GM23338 (cell line): Measurements from ENCODE around the gene CEP192. TPM values are rescaled to one million over a fixed set of nuclear protein-coding genes. Genes with fewer than 3 reads are reported as not detected.

Experiments used
- ATAC-seq: fragments of 200-7000 bp; cut with Tn5 transposase; 3 replicates; pipeline ENCODE4 v1.9.1; 2020
- DNase-seq: peaks from one replicate; pipeline ENCODE4 v3.0.0-alpha.2; 2015; ENCODE audit warnings: low spot score
- H2AFZ ChIP-seq: fragments of 200-600 bp; sonication (generic); 2 replicates; pipeline ENCODE4 v1.8.0; 2016; ENCODE audit warnings: antibody characterized with exemption, mild to moderate bottlenecking, moderate library complexity
- H3F3A ChIP-seq: fragments of 200-600 bp; sonication (generic); replicated peaks from 2 replicates; pipeline ENCODE4 v1.8.0; 2017; ENCODE audit warnings: antibody characterized with exemption, mixed run types, low read depth
- H3K27ac ChIP-seq: fragments of 200-600 bp; sonication (generic); 2 replicates; pipeline ENCODE4 v1.6.1; 2016; ENCODE audit warnings: low read depth
- H3K27me3 ChIP-seq: fragments of 200-600 bp; sonication (generic); 2 replicates; pipeline ENCODE4 v1.8.0; 2016; ENCODE audit warnings: mild to moderate bottlenecking, mixed run types, moderate library complexity; ENCODE audit not compliant: insufficient read depth
- H3K36me3 ChIP-seq: fragments of 200-600 bp; sonication (generic); 2 replicates; pipeline ENCODE4 v1.8.0; 2016; ENCODE audit warnings: mild to moderate bottlenecking; ENCODE audit not compliant: insufficient read depth
- H3K4me1 ChIP-seq: fragments of 200-600 bp; sonication (generic); 2 replicates; pipeline ENCODE4 v1.8.0; 2016; ENCODE audit warnings: mild to moderate bottlenecking, moderate library complexity; ENCODE audit not compliant: insufficient read depth
- H3K4me2 ChIP-seq: fragments of 200-600 bp; sonication (generic); 2 replicates; pipeline ENCODE4 v1.7.1; 2017; ENCODE audit warnings: mixed run types
- H3K4me3 ChIP-seq: fragments of 200-600 bp; sonication (generic); 2 replicates; pipeline ENCODE4 v1.6.1; 2016; ENCODE audit warnings: mixed run types
- H3K79me2 ChIP-seq: fragments of 200-600 bp; sonication (generic); replicated peaks from 2 replicates; pipeline ENCODE4 v1.8.0; 2017; ENCODE audit warnings: mild to moderate bottlenecking; ENCODE audit not compliant: insufficient read depth
- H3K9me2 ChIP-seq: fragments of 200-600 bp; sonication (generic); 2 replicates; pipeline ENCODE4 v1.8.0; 2017; ENCODE audit not compliant: insufficient read depth
- H4K20me1 ChIP-seq: fragments of 200-600 bp; sonication (generic); replicated peaks from 2 replicates; pipeline ENCODE4 v1.8.0; 2017; ENCODE audit warnings: mild to moderate bottlenecking; ENCODE audit not compliant: insufficient read depth
- H3K27ac Mint-ChIP-seq: 2 replicates; pipeline ENCODE4 v1.8.0; 2020; ENCODE audit warnings: inconsistent platforms, mild to moderate bottlenecking, moderate library complexity, mixed read lengths
- H3K27me3 Mint-ChIP-seq: 3 replicates; pipeline ENCODE4 v1.8.0; 2022; ENCODE audit warnings: low read depth, mild to moderate bottlenecking, moderate library complexity, mixed read lengths, inconsistent platforms; ENCODE audit not compliant: insufficient read depth, poor library complexity
- H3K36me3 Mint-ChIP-seq: 3 replicates; pipeline ENCODE4 v1.8.0; 2021; ENCODE audit warnings: low read depth, mild to moderate bottlenecking, inconsistent platforms, moderate library complexity, mixed read lengths
- H3K4me1 Mint-ChIP-seq: 3 replicates; pipeline ENCODE4 v1.8.0; 2020; ENCODE audit warnings: mild to moderate bottlenecking, inconsistent platforms, mixed read lengths
- H3K4me3 Mint-ChIP-seq: 3 replicates; pipeline ENCODE4 v1.8.0; 2021; ENCODE audit warnings: moderate library complexity, mild to moderate bottlenecking, inconsistent platforms, mixed read lengths
- H3K9me3 Mint-ChIP-seq: 3 replicates; pipeline ENCODE4 v1.8.0; 2020; ENCODE audit warnings: moderate library complexity, mild to moderate bottlenecking, inconsistent platforms, mixed read lengths
- CREB1 ChIP-seq: fragments of 250-450 bp; sonication (Bioruptor Pico); IDR thresholded peaks from 2 replicates; pipeline ENCODE4 v1.5.0; 2020; ENCODE audit warnings: low read depth, mild to moderate bottlenecking, moderate library complexity
- CTCF ChIP-seq, 2 experiments: fragments of 200-600 bp in 1 of 2; sonication (generic) in 1 of 2; conservative IDR thresholded peaks; 2 replicates each; pipeline versions ENCODE4 v1.5.1 to v1.6.1; 2016 to 2017; ENCODE audit warnings: antibody characterized with exemption in 2 of 2, low read depth in 2 of 2, mild to moderate bottlenecking in 2 of 2, moderate library complexity in 1 of 2
- ETS1 ChIP-seq: IDR thresholded peaks from 2 replicates; pipeline ENCODE4 v1.6.1; 2016; ENCODE audit warnings: antibody characterized with exemption
- EZH2 ChIP-seq: fragments of 200-600 bp; sonication (generic); IDR thresholded peaks from one replicate; pipeline ENCODE4 v1.8.0; 2017; ENCODE audit warnings: antibody characterized with exemption, mild to moderate bottlenecking, low read depth; ENCODE audit not compliant: unreplicated experiment
- EZH2phosphoT487 ChIP-seq: fragments of 200-600 bp; sonication (generic); IDR thresholded peaks from one replicate; pipeline ENCODE4 v1.8.1; 2018; ENCODE audit warnings: antibody characterized with exemption; ENCODE audit not compliant: unreplicated experiment
- JUNB ChIP-seq: IDR thresholded peaks from one replicate; pipeline ENCODE4 v1.6.1; 2016; ENCODE audit warnings: antibody characterized with exemption; ENCODE audit not compliant: unreplicated experiment
- NANOG ChIP-seq: IDR thresholded peaks from 2 replicates; pipeline ENCODE4 v1.6.1; 2016; ENCODE audit warnings: antibody characterized with exemption, borderline replicate concordance
- STAT1 ChIP-seq: IDR thresholded peaks from one replicate; pipeline ENCODE4 v1.6.1; 2016; ENCODE audit warnings: antibody characterized with exemption; ENCODE audit not compliant: unreplicated experiment
- ZNF331 ChIP-seq: fragments of 250-450 bp; sonication (Bioruptor Pico); IDR thresholded peaks from 2 replicates; pipeline ENCODE4 v1.5.0; 2020; ENCODE audit warnings: low read depth, mild to moderate bottlenecking, moderate library complexity
- polyA plus RNA-seq: library from polyadenylated mRNA; unstranded; fragments of >200 nt; fragmentation: Nextera tagmentation; extraction: Ambion mirVana; gene quantifications from 2 replicates; pipeline ENCODE4 v1.2.1, GENCODE V29; 2016
- total RNA-seq: library from RNA; depleted of rRNA; stranded (reverse); fragments of >200 nt; shearing (Covaris generic); gene quantifications from 2 replicates; pipeline ENCODE4 v1.2.3, GENCODE V29; 2014
- TF ChIP-seq, protein P1 (sequence below): IDR thresholded peaks from one replicate; pipeline ENCODE4 v1.6.1; 2018; ENCODE audit warnings: antibody characterized with exemption; ENCODE audit not compliant: unreplicated experiment

The CEP192 gene
- total and polyA plus RNA-seq, 2 experiments from 2014 or later, result 15.2 to 30.6 TPM

GRCh38 chr18:13051950-13052349 lies 60.8 kb downstream of the CEP192 start:
- H3K36me3 Mint-ChIP-seq, result peaks cover 65% of the 10 kb centered on the region
- H3K9me3 Mint-ChIP-seq, result no peaks in the 10 kb centered on the region
- no peak overlapping the region; the same call in 1 of the 2 replicates for H3K27ac Mint-ChIP-seq

DNA sequence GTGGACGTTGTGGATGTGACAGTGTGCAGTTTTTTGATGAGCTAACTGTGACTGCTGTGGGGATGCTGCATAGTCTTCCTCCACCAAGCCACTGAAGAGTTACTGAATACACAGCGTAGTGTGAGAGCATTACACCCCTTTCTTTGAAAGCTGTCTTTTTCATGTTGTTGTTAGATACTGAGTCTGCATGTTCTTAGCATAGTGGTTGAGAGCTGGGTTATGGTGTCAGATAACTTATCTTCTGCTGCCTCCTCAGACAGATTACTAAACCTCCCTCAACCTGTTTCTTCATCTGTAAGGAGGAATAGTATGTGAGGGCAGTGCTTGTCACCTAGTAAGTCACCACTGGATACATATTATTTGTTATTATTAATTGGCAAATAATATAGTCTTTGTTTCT lies 63.2 kb downstream of the CEP192 start:
- ATAC-seq, result no peak
- Mint-ChIP-seq H3K9me3 (no peaks in the 10 kb centered on the region), H3K4me1 (no peaks in the 10 kb centered on the region), H3K4me3 (no peak overlapping the region), H3K36me3 (peaks cover 61% of the 10 kb centered on the region), H3K27me3 (no peaks in the 10 kb centered on the region), H3K27ac (no peak overlapping the region)
- Histone ChIP-seq H3K9me2 (no peaks in the 10 kb centered on the region), H3K79me2 (no peaks in the 10 kb centered on the region), H3K36me3 (peaks cover 9% of the 10 kb centered on the region), H3K4me2 (no peak overlapping the region), H3K27me3 (no peaks in the 10 kb centered on the region), H3F3A (no peaks in the 10 kb centered on the region), H3K4me1 (no peaks in the 10 kb centered on the region), H2AFZ (no peak overlapping the region), H4K20me1 (peaks cover 17% of the 10 kb centered on the region), H3K27ac (no peak overlapping the region), H3K4me3 (no peak overlapping the region)
- no peak for DNase-seq
- TF ChIP-seq NANOG (no peak), ZNF331 (CRISPR knock-in tag) (no peak), CREB1 (CRISPR knock-in tag) (no peak), EZH2 (no peak), EZH2phosphoT487 (no peak), STAT1 (no peak), CTCF (conservative IDR thresholded peaks at IDR 0.05; ENCODE audit: low read depth in 2 of 2) (no peak), JUNB (no peak), ETS1 (no peak)
- TF ChIP-seq, protein P1, sequence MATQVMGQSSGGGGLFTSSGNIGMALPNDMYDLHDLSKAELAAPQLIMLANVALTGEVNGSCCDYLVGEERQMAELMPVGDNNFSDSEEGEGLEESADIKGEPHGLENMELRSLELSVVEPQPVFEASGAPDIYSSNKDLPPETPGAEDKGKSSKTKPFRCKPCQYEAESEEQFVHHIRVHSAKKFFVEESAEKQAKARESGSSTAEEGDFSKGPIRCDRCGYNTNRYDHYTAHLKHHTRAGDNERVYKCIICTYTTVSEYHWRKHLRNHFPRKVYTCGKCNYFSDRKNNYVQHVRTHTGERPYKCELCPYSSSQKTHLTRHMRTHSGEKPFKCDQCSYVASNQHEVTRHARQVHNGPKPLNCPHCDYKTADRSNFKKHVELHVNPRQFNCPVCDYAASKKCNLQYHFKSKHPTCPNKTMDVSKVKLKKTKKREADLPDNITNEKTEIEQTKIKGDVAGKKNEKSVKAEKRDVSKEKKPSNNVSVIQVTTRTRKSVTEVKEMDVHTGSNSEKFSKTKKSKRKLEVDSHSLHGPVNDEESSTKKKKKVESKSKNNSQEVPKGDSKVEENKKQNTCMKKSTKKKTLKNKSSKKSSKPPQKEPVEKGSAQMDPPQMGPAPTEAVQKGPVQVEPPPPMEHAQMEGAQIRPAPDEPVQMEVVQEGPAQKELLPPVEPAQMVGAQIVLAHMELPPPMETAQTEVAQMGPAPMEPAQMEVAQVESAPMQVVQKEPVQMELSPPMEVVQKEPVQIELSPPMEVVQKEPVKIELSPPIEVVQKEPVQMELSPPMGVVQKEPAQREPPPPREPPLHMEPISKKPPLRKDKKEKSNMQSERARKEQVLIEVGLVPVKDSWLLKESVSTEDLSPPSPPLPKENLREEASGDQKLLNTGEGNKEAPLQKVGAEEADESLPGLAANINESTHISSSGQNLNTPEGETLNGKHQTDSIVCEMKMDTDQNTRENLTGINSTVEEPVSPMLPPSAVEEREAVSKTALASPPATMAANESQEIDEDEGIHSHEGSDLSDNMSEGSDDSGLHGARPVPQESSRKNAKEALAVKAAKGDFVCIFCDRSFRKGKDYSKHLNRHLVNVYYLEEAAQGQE, result no peak

More at GRCh38 chr18:13051950-13052349, 60.8 kb downstream of the CEP192 start:
- H2AFZ ChIP-seq, result no peak overlapping the region
- Mint-ChIP-seq H3K4me3 (no peak overlapping the region), H3K4me1 (no peaks in the 10 kb centered on the region), H3K27me3 (no peaks in the 10 kb centered on the region)
- no peaks in the 10 kb centered on the region for H3K4me1 ChIP-seq
- H4K20me1 ChIP-seq, result peaks cover 11% of the 10 kb centered on the region
- H3K4me3 ChIP-seq, result no peak overlapping the region
- H3K4me2 ChIP-seq, result no peak overlapping the region
- ATAC-seq, result no peak
- H3K9me2 ChIP-seq, result no peaks in the 10 kb centered on the region
- no peaks in the 10 kb centered on the region for H3F3A ChIP-seq
- no peaks in the 10 kb centered on the region for H3K27me3 ChIP-seq
- H3K79me2 ChIP-seq, result peaks cover under 1% of the 10 kb centered on the region; the same call in 1 of the 2 replicates
- no peak for DNase-seq
- no peak for TF ChIP-seq CTCF (conservative IDR thresholded peaks at IDR 0.05; ENCODE audit: low read depth in 2 of 2)
- H3K36me3 ChIP-seq, result peaks cover 9% of the 10 kb centered on the region
- no peak overlapping the region for H3K27ac ChIP-seq
